ENCODE data around the gene SNX3. TPM values are rescaled to one million over a fixed set of nuclear protein-coding genes. Genes with fewer than 3 reads are reported as not detected.

The SNX3 gene
- total RNA-seq, 1 donor from 2014 or later, result 210 TPM

DNA sequence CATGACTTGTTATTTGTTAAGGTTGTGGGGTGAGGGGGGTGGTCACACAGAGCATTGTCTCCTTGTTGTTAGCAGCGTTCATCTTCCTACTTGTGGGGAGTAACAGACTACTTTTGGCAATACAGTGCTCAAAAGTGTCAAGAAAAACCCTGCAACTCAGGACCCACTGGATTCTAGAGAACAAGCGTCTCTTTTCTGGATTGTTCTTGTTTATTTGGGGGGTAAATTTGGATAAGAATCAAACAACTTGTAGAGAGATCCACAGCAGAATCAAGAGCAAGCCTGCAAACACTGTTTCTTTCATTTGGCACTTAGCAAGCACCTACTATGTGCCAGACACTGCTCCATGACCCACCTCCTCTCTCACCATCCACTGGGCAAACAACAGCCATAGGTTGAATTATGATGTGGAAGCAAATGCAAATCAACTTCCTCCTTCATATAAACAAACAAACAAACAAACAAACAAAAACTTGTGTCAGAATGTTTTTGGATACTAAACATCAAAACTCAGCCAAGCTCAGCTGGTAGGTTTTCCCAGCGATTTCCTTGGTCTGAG is 99.0 kb downstream of the SNX3 start:
- FAIRE-seq (no peak), DNase-seq (ENCODE audit: low spot score in 2 of 2) (no peak)

Small RNA genes within 50 kb of the gene (small RNA-seq; reads per million reads assigned to genes)
- not detected for gene RNA5SP212
- gene RNU6-1144P, result not detected
- not detected for gene Z98742.2

Other genes starting within 250 kb of the SNX3 start
- 50.1 TPM for gene OSTM1, start 186.3 kb downstream of the SNX3 start, total RNA-seq
- gene NR2E1, start 95.0 kb downstream of the SNX3 start, total RNA-seq, result 6.1 TPM
- gene AFG1L, start 34.0 kb upstream of the SNX3 start, total RNA-seq, result 10.2 TPM